Upper lobe of left lung (tissue), 6 donors: Measurements from ENCODE around the gene ELP4. TPM values are rescaled to one million over a fixed set of nuclear protein-coding genes. Genes with fewer than 3 reads are reported as not detected.
A peak's percentile ranks its signal among the peaks of the same experiment; 100 is the strongest.

Experiments used
- ATAC-seq, 2 donors: fragments of 200-7000 bp; cut with Tn5 transposase; one replicate each; pipeline ENCODE4 v1.9.1; 2022; ENCODE audit warnings: mild to moderate bottlenecking in 2 of 2, moderate library complexity in 2 of 2; ENCODE audit not compliant: low FRiP score in 2 of 2
- DNase-seq, 2 donors: peaks; one replicate each; pipeline ENCODE4 v3.0.0-alpha.2; 2019 to 2020
- H3K27ac ChIP-seq, 4 donors: fragments of 200-600 bp; sonication (generic); one replicate each; pipeline ENCODE4 v1.5.1; 2016 to 2019
- H3K27me3 ChIP-seq, 4 donors: fragments of 200-600 bp; sonication (generic); one replicate each; pipeline ENCODE4 v1.5.1; 2017 to 2019
- H3K36me3 ChIP-seq, 4 donors: fragments of 200-600 bp; sonication (generic); one replicate each; pipeline ENCODE4 v1.5.1; 2016 to 2019
- H3K4me1 ChIP-seq, 4 donors: fragments of 200-600 bp; sonication (generic); one replicate each; pipeline ENCODE4 v1.5.1; 2018 to 2019
- H3K4me3 ChIP-seq, 4 donors: fragments of 200-600 bp; sonication (generic); one replicate each; pipeline ENCODE4 v1.5.1; 2017 to 2019; ENCODE audit warnings: mild to moderate bottlenecking in 2 of 4, moderate library complexity in 1 of 4
- H3K9me3 ChIP-seq, 4 donors: fragments of 200-600 bp; sonication (generic); one replicate each; pipeline ENCODE4 v1.5.1; 2018 to 2019
- CTCF ChIP-seq, 6 experiments: fragments of 450-650 bp in 4 of 6; fragments of 200-600 bp in 2 of 6; sonication (generic) in 2 of 6; IDR thresholded peaks; one replicate each; pipeline ENCODE4 v1.5.1; 2016 to 2019; ENCODE audit warnings: antibody characterized with exemption in 6 of 6
- EP300 ChIP-seq, 4 donors: sonication (generic); formaldehyde crosslinking; IDR thresholded peaks; one replicate each; pipeline ENCODE4 v1.5.1; 2017; ENCODE audit warnings: antibody characterized with exemption in 4 of 4, control low read depth in 2 of 4
- POLR2A ChIP-seq, 4 donors: fragments of 450-650 bp; IDR thresholded peaks; one replicate each; pipeline ENCODE4 v1.5.1; 2016 to 2017; ENCODE audit warnings: antibody characterized with exemption in 4 of 4, mild to moderate bottlenecking in 2 of 4
- POLR2AphosphoS5 ChIP-seq, 2 donors: sonication (generic); formaldehyde crosslinking; IDR thresholded peaks; one replicate each; pipeline ENCODE4 v1.5.1; 2017; ENCODE audit warnings: antibody characterized with exemption in 2 of 2
- WGBS, 2 donors: methylation state at CpG; one replicate each; pipeline ENCODE4 v1.1.5; 2017 to 2018; 5-methylcytosine and 5-hydroxymethylcytosine counted together
- total RNA-seq, 6 donors: library from RNA; depleted of rRNA in 4 of 6; stranded (reverse); fragments of >200 nt in 4 of 6; gene quantifications; one replicate each; pipeline versions ENCODE4 v1.1.0 to v1.2.1, GENCODE V29; 2016 to 2021
- donor health status: DM: no; HTN: no; CAD: no; lungs with moderate emphysema.
- donor health status: DM: no; HTN: yes; CAD: no; lungs with severe emphysema.

ELP4 gene
- total RNA-seq, result 10 to 100 TPM in 5 of 6 donors, 1 to 10 TPM in 1; 6.3 to 34.7 (median 18.6) TPM

GRCh38 chr11:31509429-31510345 is at the start of gene ELP4, which contains the start of gene IMMP1L:
Gene ELP4, plus strand, starts transcription at chr11:31509767. Its CDS starts 18 bp downstream, at chr11:31509785.
Gene IMMP1L, minus strand, starts transcription at chr11:31509622. Its CDS starts 46,346 bp downstream, at chr11:31463276.
- WGBS, 2 donors, result 0% methylated on average over 20 to 47 of the region's 47 CpGs
- ATAC-seq (peak; percentile 100), DNase-seq (peak; percentile 86 to 94)
- H3K4me1 ChIP-seq, result peaks cover 11 to 31% (median 24%) of the 10 kb centered on the region in 4 donors
- H3K9me3 ChIP-seq, result no peaks in the 10 kb centered on the region
- peak within 1 kb of the TSS; percentile 71 to 89 (median 84) for H3K4me3 ChIP-seq
- H3K27ac ChIP-seq, result peak within 1 kb of the TSS; percentile 78 to 91 (median 88)
- H3K27me3 ChIP-seq, result no peaks in the 10 kb centered on the region
- TF ChIP-seq EP300 (IDR thresholded peaks at IDR 0.05), result no peak
- peak; percentile 31 to 73 (median 56) for TF ChIP-seq POLR2A (IDR thresholded peaks at IDR 0.05)
- TF ChIP-seq POLR2AphosphoS5 (IDR thresholded peaks at IDR 0.05), result peak; percentile 51 to 64
- peak in 2 of 6 experiments; percentile 8 to 15 for TF ChIP-seq CTCF (IDR thresholded peaks at IDR 0.05)
- peaks cover 0 to 3% (median 0%) of the 10 kb centered on the region in 4 donors for H3K36me3 ChIP-seq

GRCh38 chr11:31464436-31464835 is 45.1 kb upstream of the ELP4 start:
- Histone ChIP-seq H3K9me3 (peaks cover 4 to 11% (median 6%) of the 10 kb centered on the region in 4 donors), H3K4me1 (no peaks in the 10 kb centered on the region), H3K27me3 (no peaks in the 10 kb centered on the region), H3K27ac (no peak overlapping the region), H3K36me3 (peaks cover 0 to 5% (median 0%) of the 10 kb centered on the region in 4 donors), H3K4me3 (no peak overlapping the region)
- WGBS, 2 donors, result 93 to 97% methylated on average over 3 of the region's 3 CpGs
- no peak for ATAC-seq
- TF ChIP-seq POLR2AphosphoS5 (IDR thresholded peaks at IDR 0.05), result no peak
- TF ChIP-seq CTCF (IDR thresholded peaks at IDR 0.05), result no peak
- no peak for TF ChIP-seq POLR2A (IDR thresholded peaks at IDR 0.05)
- TF ChIP-seq EP300 (IDR thresholded peaks at IDR 0.05), result no peak
- DNase-seq, result no peak

- Histone ChIP-seq H3K4me1 (no peaks in the 10 kb centered on the region), H3K4me3 (no peak overlapping the region), H3K27ac (no peak overlapping the region), H3K27me3 (no peaks in the 10 kb centered on the region), H3K36me3 (peaks cover 0 to 5% (median 0%) of the 10 kb centered on the region in 4 donors), H3K9me3 (no peaks in the 10 kb centered on the region)
- DNase-seq, result no peak
- ATAC-seq, result no peak
- no peak for TF ChIP-seq POLR2A (IDR thresholded peaks at IDR 0.05)
- no peak for TF ChIP-seq POLR2AphosphoS5 (IDR thresholded peaks at IDR 0.05)
- no peak for TF ChIP-seq CTCF (IDR thresholded peaks at IDR 0.05)
- no peak for TF ChIP-seq EP300 (IDR thresholded peaks at IDR 0.05)
Observed at GRCh38 chr11:31474083-31474482, 35.5 kb upstream of the ELP4 start.

- TF ChIP-seq EP300 (IDR thresholded peaks at IDR 0.05) (no peak), CTCF (IDR thresholded peaks at IDR 0.05) (no peak), POLR2AphosphoS5 (IDR thresholded peaks at IDR 0.05) (no peak), POLR2A (IDR thresholded peaks at IDR 0.05) (no peak)
- no peaks in the 10 kb centered on the region for H3K9me3 ChIP-seq
- H3K27ac ChIP-seq, result no peak overlapping the region
- ATAC-seq (no peak), DNase-seq (no peak)
- 92 to 97% methylated on average over 6 of the region's 6 CpGs for WGBS, 2 donors
- no peaks in the 10 kb centered on the region for H3K36me3 ChIP-seq
- H3K27me3 ChIP-seq, result no peaks in the 10 kb centered on the region
- no peaks in the 10 kb centered on the region for H3K4me1 ChIP-seq
- H3K4me3 ChIP-seq, result no peak overlapping the region
Observed at GRCh38 chr11:31477528-31478222, 31.9 kb upstream of the ELP4 start.
